ENCODE data around the gene NOP16. TPM values are rescaled to one million over a fixed set of nuclear protein-coding genes. Genes with fewer than 3 reads are reported as not detected.

The NOP16 gene
- total and polyA plus RNA-seq, 2 of the 13 experiments (the other 11 are each of a cell fraction or from before 2014, with no cell fraction given), result 43.3 to 48.4 TPM

DNA sequence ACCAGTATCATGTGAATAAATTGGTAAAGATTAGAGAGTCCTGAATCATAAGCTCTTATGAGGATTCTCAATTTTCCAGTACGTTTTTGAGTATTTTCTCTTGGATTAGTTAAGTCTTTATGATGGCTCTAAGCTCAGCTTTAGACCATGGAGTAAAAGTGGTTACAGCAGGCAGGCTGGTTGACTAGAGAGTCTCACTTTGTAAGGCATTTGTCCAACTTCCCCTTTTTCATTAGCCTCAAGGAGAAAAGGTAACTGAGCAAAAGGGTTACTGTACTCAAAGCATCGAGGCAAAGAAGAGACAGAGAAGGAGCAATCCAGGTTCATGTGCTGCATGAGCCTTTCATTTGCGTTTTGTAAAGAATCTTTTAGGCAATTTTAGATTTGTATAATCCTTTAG lies 8.5 kb downstream of the NOP16 start (continued):
- TF ChIP-seq, protein P1, sequence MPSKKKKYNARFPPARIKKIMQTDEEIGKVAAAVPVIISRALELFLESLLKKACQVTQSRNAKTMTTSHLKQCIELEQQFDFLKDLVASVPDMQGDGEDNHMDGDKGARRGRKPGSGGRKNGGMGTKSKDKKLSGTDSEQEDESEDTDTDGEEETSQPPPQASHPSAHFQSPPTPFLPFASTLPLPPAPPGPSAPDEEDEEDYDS (CRISPR knock-in tag; IDR thresholded peaks at IDR 0.05), result no peak

- no peaks in the 10 kb centered on the region for H3K27me3 ChIP-seq (ENCODE audit: control insufficient read depth in 1 of 2, insufficient read depth in 2 of 2, low read length in 2 of 2)
- POLR2A ChIA-PET, result interaction anchor here (1.5 to 2.7 kb wide), 2 partner anchors 12 to 15 kb away, joined by 9 to 37 read pairs; partner anchors contain the start of genes HIGD2A, KIAA1191 and NOP16
- BruUV-seq (replicated peaks), result no TSS peak
- TF ChIP-seq RBM39 (IDR thresholded peaks at IDR 0.05; ENCODE audit: low read depth, low read length, poor library complexity, severe bottlenecking) (no peak), TBL1XR1 (IDR thresholded peaks at IDR 0.05; ENCODE audit: borderline replicate concordance, low read length, partially characterized antibody) (no peak), TBX2 (CRISPR knock-in tag; IDR thresholded peaks at IDR 0.05; ENCODE audit: borderline replicate concordance) (no peak), CCAR2 (optimal IDR thresholded peaks at IDR 0.05; ENCODE audit: low read depth, low read length) (no peak), ZNF546 (CRISPR knock-in tag; conservative IDR thresholded peaks at IDR 0.05) (no peak), CHD2 (IDR thresholded peaks at IDR 0.05; ENCODE audit: low read depth, low read length) (no peak), ATF2 (CRISPR knock-in tag; IDR thresholded peaks at IDR 0.05) (no peak), RBAK (CRISPR knock-in tag; IDR thresholded peaks at IDR 0.05) (no peak), PAX8 (CRISPR knock-in tag; IDR thresholded peaks at IDR 0.05; ENCODE audit: borderline replicate concordance) (no peak), CENPX (CRISPR knock-in tag; IDR thresholded peaks at IDR 0.05) (no peak)
- no peak overlapping the region for H2AFZ ChIP-seq (ENCODE audit: low read length)
- H3K4me3 ChIP-seq (replicated peaks in 1 of 3; ENCODE audit: insufficient read depth in 1 of 3, low read depth in 2 of 3, low read length in 3 of 3), result no peak overlapping the region
- intact Hi-C loops (cut with micrococcal nuclease; ENCODE audit: unreplicated experiment), result no loop called here
- H4K20me1 ChIP-seq (ENCODE audit: insufficient read depth, low read length), result no peaks in the 10 kb centered on the region
- H3K4me2 ChIP-seq (ENCODE audit: low read depth, low read length), result 0 out of 2 replicates have a peak overlapping the region, but pooled peaks have one; percentile 3
- ATAC-seq (no peak), FAIRE-seq (no peak), DNase-seq (ENCODE audit: low spot score) (no peak)
- peaks cover 37% of the 10 kb centered on the region for H3K4me1 ChIP-seq (ENCODE audit: insufficient read depth, low read length)
- CTCF ChIA-PET (ENCODE audit: low intra/inter-chr PET ratio, low total read pairs), result no interaction called here
- H3K27ac ChIP-seq (ENCODE audit: extremely low read length, insufficient read depth, low read length), result no peak overlapping the region
- H3K79me2 ChIP-seq (ENCODE audit: insufficient read depth, low read length), result no peaks in the 10 kb centered on the region
- 78% methylated on average over 7 of the region's 7 CpGs for WGBS (ENCODE audit: low lambda C conversion rate)
- in situ Hi-C loops (cut with HindIII; ENCODE audit: extremely low pct_ligation_motif_present, low pct_unique_long_range_greater_than_20kb), result no loop called here
- H3K9me3 ChIP-seq (ENCODE audit: low read length), result no peaks in the 10 kb centered on the region
- H3K36me3 ChIP-seq (replicated peaks in 1 of 2; ENCODE audit: control insufficient read depth in 1 of 2, insufficient read depth in 2 of 2, low read length in 2 of 2), result no peaks in the 10 kb centered on the region
- H3K9ac ChIP-seq (ENCODE audit: insufficient read depth, low read depth, low read length), result no peak overlapping the region
Measured at GRCh38 chr5:176373100-176373818, 15.1 kb downstream of the NOP16 start.
